SK-MEL-5 (cell line): ENCODE measurements around the gene IREB2. TPM values are rescaled to one million over a fixed set of nuclear protein-coding genes. Genes with fewer than 3 reads are reported as not detected.
"Not testable (repeated sequence)": the region's sequence is repeated elsewhere in the genome, so short reads cannot be mapped to it uniquely, and the experiment has no call there.

ENCODE experiments used
- DNase-seq: peaks from one replicate; pipeline ENCODE4 v3.0.0-alpha.2; 2016; ENCODE audit warnings: low read depth, low spot score
- in situ Hi-C: cut with HindIII; loops from 2 replicates; pipeline ENCODE4 v1.10.0; 2016; ENCODE audit warnings: low sequenced_read_pairs, high pct_unique_total_duplicates, low pct_unique_long_range_greater_than_20kb
- total RNA-seq: library from RNA; depleted of rRNA; stranded (reverse); fragments of >200 nt; shearing (Covaris generic); gene quantifications from 2 replicates; pipeline ENCODE4 v1.2.3, GENCODE V29; 2014

Gene IREB2
- total RNA-seq, 1 experiment from 2014 or later: 21.8 TPM

DNA sequence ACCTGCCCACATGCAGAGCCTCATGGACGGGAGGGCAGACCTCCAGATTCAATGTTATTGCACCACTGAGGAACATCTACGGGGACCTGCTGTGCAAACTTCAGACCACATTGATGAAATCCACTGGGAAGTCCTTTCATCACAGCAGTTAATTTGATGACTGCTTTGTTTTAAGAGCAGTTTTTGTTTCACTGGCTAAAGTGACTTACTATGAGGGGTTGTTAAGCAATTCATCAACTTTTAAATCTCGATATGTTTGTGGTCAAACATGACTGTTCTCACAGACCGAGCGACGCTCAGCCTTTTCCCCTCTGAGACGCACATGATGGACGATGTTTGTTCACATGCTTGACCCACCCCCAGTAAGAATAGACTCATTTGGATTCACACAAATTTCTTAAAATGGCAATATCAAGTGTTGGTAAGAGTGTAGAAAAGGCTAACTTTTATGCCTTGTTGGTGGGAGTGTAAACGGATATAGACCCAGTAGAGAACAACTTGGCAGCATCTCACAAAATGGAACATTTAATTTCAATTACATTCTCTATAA lies 35.9 kb upstream of the IREB2 start:
- DNase-seq: no peak
- in situ Hi-C loops: no loop called here

DNA sequence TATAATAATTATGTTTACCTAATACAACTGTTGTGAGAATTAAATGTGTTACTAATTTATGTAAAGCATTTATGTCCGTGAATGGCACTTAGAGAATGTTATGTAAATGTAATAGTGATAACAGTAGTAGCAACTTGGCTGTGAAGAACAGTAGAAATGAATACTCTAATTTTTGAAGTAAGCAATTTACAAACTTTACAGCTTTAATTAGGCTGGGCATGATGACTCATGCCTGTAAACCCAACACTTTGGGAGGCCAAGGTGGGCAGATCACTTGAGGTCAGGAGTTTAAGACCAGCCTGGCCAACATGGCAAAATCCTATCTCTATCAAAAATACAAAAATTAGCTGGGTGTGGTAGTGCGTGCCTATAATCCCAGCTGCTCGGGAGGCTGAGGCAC lies 33.9 kb upstream of the IREB2 start:
- in situ Hi-C loops: no loop called here
- DNase-seq: no peak

DNA sequence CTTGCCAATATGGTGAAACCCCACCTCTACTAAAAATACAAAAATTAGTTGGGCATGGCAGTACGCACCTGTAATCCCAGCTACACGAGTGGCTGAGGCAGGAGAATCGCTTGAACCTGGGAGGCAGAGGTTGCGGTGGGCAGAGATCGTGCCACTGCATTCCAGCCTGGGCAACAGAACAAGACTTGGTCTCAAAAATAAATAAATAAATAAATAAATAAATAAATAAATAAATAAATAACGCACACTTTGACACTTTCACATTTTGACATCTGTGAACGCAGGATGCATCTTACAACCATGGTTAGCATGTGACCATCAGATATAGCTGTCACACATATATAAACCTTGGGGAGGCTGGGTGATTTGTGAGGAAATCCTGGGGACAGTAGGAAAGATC lies 33.2 kb upstream of the IREB2 start:
- in situ Hi-C loops, DNase-seq: not testable (repeated sequence)

DNA sequence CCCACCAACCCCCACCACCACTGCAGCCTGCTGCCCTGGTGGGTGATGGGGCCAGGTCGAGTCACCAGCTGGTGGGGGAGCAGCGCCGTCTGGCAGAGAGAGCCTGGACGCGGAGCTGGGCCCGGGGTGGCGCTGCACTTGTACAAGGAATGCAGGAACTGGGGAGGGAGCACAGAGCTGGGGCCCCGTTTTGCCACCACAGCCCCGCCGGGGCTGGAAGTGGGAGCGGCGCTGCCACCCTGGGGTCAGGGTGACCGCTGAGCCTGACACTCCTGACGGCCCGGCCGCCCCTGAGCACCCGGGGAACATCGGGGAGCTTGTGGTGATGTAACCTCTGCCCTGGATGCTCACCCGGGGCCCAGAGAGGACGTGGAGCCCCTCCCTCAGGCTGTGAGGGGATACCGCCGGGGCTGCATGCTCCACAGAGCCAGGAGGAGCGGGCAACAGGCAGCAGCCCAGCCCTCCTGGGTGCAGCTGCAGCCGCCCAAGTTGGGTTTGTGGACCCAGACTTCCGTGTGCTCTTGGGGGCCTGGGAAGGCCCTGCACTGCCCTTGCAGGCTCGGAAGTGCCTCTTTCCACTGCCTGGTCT lies 32.6 kb upstream of the IREB2 start:
- in situ Hi-C loops: no loop called here
- DNase-seq: no peak

DNA sequence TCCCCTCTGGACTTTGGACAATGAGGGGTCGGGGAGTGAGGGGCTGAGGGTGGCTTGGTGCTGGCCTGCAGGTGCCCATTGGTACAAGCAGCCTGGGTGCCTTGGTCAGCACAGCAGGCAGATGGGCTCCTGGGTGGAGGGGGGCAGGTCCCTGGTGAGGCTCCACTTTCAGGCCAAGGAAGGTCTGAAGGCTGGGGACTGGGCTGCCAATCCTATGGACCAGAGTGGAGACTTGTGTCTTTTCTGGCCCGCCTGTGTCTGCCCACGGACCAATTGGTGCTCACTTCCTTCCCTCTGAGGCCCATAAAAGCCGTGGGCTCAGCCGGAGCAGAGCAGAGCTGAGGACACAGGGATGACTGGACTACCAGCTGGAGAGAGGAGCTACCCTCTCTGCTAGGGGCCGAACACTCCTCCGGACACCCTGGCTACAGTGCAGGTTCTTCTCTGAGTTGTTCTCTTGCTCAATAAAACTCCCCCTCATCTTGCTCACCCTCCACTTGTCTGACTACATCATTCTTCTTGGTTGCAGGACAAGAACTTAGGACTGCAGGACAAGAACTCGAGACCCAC lies 31.9 kb upstream of the IREB2 start:
- DNase-seq: no peak
- in situ Hi-C loops: no loop called here

DNA sequence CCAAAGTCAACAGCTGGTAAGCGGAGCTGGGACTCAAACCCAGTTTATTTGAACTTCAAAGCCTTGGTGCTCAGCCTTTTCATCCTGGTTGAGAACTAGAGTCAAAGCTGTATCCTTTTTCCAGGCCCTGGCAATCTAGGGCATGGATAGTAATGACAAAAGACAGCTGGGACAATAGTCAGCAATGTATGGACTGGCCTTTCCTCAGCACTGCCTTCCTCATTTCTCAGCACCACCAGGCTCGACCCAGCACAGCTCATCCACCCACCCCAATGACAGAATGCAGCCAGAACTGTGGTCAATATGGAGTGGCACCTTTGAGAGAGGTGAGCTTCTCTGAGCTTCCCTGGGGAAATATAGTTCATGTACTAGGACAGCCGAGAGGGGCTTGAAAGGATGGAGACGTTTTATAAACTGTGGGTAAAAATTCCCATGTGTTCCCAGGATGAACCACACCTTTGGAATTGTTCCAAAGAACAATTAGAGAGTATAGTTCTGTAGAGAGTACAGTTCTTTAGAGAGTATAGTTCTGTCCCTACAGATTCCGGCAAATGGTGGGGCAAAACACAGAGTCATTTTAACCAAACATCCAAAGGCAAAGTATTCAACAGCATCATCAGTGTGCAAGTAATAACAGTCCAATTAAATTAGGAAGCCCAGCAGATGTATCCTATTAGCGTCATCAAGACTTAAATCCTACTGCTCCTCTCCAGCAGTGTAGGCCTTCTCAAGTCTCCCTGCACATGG lies 30.2 kb upstream of the IREB2 start:
- DNase-seq: no peak
- in situ Hi-C loops: no loop called here

DNA sequence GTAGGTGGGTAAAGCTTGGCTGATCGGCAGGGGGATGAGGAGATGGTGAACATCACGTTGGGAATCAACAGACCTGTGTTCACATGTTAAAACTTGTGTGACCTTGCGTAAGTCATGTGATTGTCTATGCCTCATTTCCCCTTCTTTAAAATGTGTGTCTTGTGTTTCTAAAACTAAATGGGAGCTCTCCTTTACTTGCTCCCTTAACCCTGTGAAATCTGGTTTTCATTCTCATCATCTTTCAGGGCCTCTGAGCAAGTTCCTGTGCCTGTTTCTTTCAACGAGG lies 29.7 kb upstream of the IREB2 start:
- DNase-seq: no peak
- in situ Hi-C loops: no loop called here

DNA sequence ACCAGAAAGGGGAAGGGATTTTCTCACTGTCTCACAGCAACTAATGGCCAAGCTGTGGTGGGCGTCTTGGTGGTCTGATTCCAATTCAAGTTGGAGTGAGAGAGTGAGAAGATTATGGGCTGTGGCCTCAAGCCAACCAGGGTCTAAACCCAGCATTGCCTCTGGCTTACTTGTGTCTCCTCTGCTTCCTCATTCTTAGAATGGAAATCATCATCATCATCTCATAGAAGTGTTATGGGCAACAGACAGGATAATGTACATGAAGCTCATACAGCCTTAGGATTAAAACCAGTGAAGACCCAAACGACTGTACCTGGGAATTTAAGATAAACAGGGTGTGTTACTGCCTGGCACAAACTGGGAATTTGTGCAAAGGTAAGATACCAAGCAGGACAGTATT lies 29.1 kb upstream of the IREB2 start:
- DNase-seq: no peak
- in situ Hi-C loops: no loop called here

DNA sequence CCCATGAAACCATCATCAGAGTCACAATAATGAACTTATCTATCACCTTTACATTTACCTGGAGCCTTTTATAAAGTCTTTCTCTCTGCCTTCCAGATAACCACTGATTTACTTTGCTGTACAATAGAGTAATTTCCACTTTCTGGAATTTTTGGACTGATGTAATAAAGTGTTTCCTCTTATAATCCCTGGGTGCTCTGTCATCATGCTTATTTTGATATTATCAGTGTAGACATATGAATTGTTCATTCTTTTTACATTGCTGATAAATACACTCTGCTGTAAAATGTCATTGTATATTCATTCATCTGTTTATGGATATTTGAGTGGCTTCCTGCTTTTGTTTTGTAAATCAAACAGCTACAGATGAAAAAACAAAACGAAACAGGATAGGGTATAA lies 27.0 kb upstream of the IREB2 start:
- in situ Hi-C loops: no loop called here
- no peak for DNase-seq

DNA sequence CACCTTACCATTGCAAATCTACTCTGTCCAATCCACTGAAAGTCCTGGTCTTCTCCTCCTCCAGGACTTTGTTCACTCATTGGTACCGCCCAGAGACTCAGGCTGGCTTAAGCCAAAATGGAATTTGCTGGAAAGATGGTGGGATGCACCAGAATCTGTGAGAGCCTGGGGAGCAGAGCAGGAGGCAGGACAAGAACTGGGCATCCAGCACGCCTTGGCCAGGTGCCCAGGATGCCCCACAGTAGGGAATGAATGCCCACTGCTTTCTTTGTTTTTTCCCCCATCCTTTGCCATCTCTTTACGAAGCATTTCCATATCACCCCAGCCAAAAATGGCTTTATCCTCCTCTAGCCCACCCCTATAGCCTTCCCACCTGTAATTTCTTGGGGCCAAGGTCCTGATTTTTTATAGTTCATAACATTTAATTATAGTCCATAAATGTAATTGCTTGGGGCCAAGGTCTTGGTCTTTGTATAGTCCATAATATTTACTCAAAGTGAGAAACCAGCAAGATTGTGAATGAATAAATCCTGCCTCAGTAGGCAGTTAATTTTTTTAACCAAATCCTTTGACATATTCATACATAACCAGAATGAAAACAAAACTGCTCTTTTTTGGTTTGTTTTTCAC lies 23.3 kb upstream of the IREB2 start:
- in situ Hi-C loops: no loop called here
- DNase-seq: no peak

DNA sequence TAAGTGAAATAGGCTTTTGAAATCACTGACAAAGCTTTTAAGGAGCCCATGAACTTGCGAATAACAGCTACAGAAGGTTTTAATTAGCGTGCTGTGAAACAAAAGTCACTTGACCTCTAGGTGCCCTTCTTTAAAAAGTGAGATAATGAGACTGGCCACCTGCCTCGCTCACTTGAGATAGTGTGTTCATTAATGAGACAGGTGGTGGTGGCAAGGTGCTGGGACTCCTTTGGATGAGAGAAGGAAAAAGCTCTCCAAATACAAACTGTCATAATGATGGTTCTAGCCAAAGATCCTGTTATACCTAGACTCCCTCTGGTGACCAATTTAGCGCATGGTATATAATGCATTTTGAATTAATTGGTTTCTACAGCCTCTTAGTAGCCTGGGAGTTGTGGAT lies 22.7 kb upstream of the IREB2 start:
- DNase-seq: peak; percentile 67
- in situ Hi-C loops: no loop called here

DNA sequence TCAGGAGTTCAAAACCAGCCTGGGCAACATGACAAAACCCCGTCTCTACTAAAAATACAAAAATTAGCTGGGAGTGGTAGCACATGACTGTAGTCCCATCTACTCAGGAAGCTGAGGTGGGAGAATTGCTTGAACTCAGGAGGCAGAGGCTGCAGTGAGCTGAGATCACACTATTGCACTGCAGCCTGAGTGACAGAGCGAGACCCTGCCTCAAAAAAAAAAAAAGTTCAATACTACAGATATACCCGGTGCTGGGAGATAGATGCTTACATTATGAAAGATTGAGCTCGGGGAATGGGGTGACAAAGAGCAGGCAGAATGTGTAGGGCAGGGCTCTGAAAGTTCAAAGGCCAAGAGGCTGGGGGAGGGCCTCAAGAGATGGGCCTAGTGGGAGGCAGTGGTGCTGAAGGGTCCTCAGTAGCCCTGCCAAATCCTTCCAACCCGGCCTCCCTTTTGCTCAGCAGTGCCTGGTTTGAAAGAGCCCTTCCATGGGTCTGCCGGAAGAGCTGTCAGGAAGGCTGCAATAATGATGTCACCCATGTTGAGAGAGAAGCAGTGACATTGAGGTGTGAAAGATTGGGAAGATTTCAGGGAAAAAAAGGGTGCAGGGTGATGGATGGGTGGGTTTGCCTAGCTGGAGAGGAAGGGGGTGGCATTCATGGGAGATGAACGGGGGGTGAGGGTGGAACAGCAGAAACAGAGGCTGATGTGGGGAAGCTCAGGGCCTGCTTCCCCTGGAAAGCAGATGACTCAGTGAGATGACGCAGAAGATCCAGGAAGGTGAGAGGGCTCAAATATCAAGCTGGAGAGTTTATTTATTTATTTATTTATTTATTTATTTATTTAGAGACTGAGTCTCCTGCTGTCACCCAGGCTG lies 20.0 kb upstream of the IREB2 start:
- in situ Hi-C loops: no loop called here
- DNase-seq: no peak

DNA sequence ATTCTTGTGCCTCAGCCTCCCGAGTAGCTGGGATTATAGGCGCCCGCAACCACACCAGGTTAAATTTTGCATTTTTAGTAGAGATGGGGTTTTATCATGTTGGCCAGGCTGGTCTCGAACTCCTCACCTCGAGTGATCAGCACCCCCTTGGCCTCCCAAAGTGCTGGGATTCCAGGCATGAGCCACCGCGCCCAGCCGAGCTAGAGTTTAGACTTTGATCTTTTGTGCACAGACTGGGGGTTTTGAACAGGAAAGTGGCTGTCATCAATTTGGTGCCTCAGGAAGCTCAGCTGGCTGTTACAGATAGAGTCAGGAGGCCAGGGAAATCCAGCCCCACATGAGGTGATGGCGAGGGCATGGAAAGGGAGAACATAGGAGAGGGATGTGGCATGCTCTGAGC lies 19.3 kb upstream of the IREB2 start:
- in situ Hi-C loops: no loop called here
- no peak for DNase-seq

DNA sequence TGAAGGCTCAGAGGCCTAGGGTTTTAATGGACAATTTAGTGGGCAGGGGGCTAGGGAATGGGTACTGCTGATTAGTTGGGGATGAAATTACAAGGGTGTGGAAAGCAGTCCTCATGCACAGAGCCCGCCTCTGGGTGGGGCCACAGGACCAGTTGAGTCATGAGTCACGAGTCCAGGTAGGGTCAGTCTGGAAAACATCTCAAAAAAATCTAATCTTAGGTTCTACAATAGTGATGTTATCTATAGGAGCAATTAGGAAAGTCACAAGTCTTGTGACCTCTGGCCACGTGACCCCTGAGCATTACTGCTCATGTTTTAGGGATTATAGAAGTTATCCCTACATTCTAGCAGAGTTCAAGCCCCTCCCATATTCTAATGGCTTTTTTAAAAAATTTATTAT lies 18.6 kb upstream of the IREB2 start:
- in situ Hi-C loops: no loop called here
- no peak for DNase-seq

DNA sequence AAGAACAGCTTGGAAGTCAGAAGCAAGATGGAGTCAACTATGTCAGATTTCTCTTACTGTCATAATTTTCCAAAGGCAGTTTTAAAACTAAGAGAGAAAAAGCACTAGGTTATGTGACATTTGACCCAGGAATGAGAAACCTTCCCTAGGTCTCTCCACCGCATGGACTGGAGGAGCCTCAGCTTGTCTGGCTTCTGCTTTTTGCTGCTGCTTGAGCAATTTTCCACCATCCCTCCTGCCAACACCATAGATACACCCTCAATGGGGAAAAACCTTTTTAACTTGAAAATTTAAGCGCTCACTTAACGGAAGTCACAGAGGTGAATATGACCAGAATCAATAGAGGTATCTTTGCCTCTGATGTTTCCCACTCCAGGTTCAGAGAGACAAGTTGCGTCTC lies 17.8 kb upstream of the IREB2 start:
- no peak for DNase-seq
- in situ Hi-C loops: no loop called here

DNA sequence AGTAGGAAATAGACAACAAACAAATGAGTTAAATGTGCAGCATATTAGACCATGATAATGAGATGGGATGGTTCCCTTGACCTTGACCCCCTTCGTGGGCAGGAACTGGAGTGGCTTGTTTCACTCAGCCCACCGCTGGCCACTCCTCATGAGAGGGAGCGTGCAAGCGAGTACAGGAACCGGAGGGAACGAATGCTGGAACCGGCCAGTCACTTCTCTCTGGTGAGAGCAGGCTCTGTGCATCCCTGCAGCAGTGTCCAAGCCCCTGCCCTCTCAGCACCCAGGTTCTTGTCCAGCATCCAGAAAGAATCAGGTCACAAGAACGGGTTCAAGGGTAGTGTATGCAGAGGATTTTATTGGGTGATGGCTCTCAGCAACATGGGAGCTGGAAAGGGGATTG lies 17.2 kb upstream of the IREB2 start:
- no peak for DNase-seq
- in situ Hi-C loops: no loop called here

DNA sequence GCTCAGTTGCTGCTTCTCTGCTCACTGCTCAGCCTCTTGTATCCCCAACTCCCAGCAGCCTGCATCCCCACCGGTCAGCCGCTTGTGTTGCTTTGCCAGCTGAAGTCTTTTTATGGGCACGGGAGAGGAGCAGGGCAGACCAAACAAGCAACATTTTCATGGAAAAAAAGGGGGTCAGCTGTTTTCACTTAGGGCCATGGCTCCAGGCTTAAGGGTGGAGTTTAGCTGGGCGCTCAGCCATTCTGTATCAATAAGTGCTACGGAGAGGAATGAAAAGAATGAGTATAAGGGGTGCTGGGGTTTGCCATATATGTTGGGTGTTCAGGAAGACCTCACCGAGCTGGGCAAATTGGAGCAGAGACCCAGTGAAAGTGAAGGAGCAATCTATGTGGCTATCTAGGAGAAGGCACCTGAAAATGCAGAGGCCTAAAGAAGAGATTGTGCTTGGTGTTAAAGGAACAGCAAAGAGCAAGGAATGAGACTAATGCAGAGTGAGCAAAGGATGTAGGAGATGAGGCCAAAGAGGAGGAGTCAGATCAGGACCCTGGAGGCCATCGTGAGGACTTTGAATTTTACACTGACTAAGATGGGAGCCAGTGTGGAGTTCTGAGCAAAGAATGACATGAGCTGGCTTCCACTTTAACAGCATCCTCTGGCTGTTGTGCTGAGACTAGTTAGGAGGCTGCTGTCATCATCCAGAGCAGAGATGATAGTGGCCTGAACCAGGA lies 16.6 kb upstream of the IREB2 start:
- in situ Hi-C loops: no loop called here
- no peak for DNase-seq
